Islet of Langerhans (tissue), 1 donor: ENCODE measurements around the gene FGD3.

Experiments
- FAIRE-seq: peaks from one replicate; lab custom pipeline; 2011; peaks lifted over from hg19 to GRCh38; lab: Jason Lieb, UNC

The FGD3 gene

GRCh38 chr9:93077367-93077766, 130.0 kb downstream of the FGD3 start:
- no peak for FAIRE-seq

- FAIRE-seq: no peak
These were observed 130.5 kb downstream of the FGD3 start for GRCh38 chr9:93077811-93078210.

GRCh38 chr9:93079371-93079770, 132.0 kb downstream of the FGD3 start:
- no peak for FAIRE-seq

- FAIRE-seq: no peak
These were observed 133.1 kb downstream of the FGD3 start for GRCh38 chr9:93080406-93080805.

GRCh38 chr9:93081081-93081529, 133.8 kb downstream of the FGD3 start:
- FAIRE-seq: no peak

GRCh38 chr9:93081931-93082330, 134.6 kb downstream of the FGD3 start:
- FAIRE-seq: no peak

- no peak for FAIRE-seq
These were observed 135.6 kb downstream of the FGD3 start for GRCh38 chr9:93082841-93083411.

- FAIRE-seq: no peak
These were observed 136.5 kb downstream of the FGD3 start for GRCh38 chr9:93083592-93084470.

GRCh38 chr9:93084471-93084881, 137.2 kb downstream of the FGD3 start:
- FAIRE-seq: no peak

GRCh38 chr9:93085676-93086075, 138.4 kb downstream of the FGD3 start:
- FAIRE-seq: no peak
